H1 (cell line): ENCODE data around the gene ZNF618. TPM values are rescaled to one million over a fixed set of nuclear protein-coding genes. Genes with fewer than 3 reads are reported as not detected.
A peak's percentile ranks its signal among the peaks of the same experiment; 100 is the strongest.

Source experiments
- CTCF ChIA-PET: fragments of 300-600 bp; sonication (Branson Sonifier 250); formaldehyde crosslinking; loops from one replicate; lab custom pipeline; 2021; ENCODE audit not compliant: partially characterized antibody; lab: Charles Lee
- POLR2A ChIA-PET: fragments of 300-600 bp; sonication (Branson Sonifier 250); formaldehyde crosslinking; loops from one replicate; lab custom pipeline; 2021; ENCODE audit warnings: inconsistent platforms; ENCODE audit not compliant: partially characterized antibody; lab: Charles Lee
- DNase-seq, 2 experiments: peaks; one replicate each; pipeline versions ENCODE4 v3.0.0 to v3.0.0-alpha.2; 2010 to 2022; ENCODE audit warnings: low spot score in 2 of 2, low read depth in 1 of 2, mixed read lengths in 1 of 2
- FAIRE-seq: peaks from 2 replicates; lab custom pipeline; 2011; peaks lifted over from hg19 to GRCh38; lab: Jason Lieb, UNC
- H2AFZ ChIP-seq: 2 replicates; pipeline ENCODE4 v1.8.1; 2012; ENCODE audit warnings: low read length, inconsistent platforms
- H2AK5ac ChIP-seq: 2 replicates; pipeline ENCODE4 v1.6.1; 2013; ENCODE audit warnings: low read depth, low read length
- H2BK120ac ChIP-seq: replicated peaks from 2 replicates; pipeline ENCODE3; 2013; ENCODE audit warnings: low read depth, low read length, inconsistent platforms
- H2BK12ac ChIP-seq: 2 replicates; pipeline ENCODE4 v1.6.1; 2013; ENCODE audit warnings: low read depth, low read length
- H2BK15ac ChIP-seq: 2 replicates; pipeline ENCODE4 v1.6.1; 2013; ENCODE audit warnings: low read length
- H2BK20ac ChIP-seq: 2 replicates; pipeline ENCODE4 v1.6.1; 2013; ENCODE audit warnings: low read length
- H2BK5ac ChIP-seq: 2 replicates; pipeline ENCODE4 v1.6.1; 2013; ENCODE audit warnings: low read depth, low read length
- H3K14ac ChIP-seq: 2 replicates; pipeline ENCODE4 v1.6.1; 2013; ENCODE audit warnings: inconsistent platforms; ENCODE audit not compliant: insufficient read length
- H3K18ac ChIP-seq: 2 replicates; pipeline ENCODE4 v1.6.1; 2013; ENCODE audit warnings: low read length; ENCODE audit errors: extremely low read depth
- H3K23ac ChIP-seq: 2 replicates; pipeline ENCODE4 v1.6.1; 2013; ENCODE audit warnings: inconsistent platforms; ENCODE audit not compliant: insufficient read length
- H3K23me2 ChIP-seq: 2 replicates; pipeline ENCODE4 v1.6.1; 2013; ENCODE audit warnings: low read depth, low read length
- H3K27ac ChIP-seq: 2 replicates; pipeline ENCODE4 v1.6.1; 2011; ENCODE audit warnings: low read depth, low read length, inconsistent platforms
- H3K27me3 ChIP-seq, 4 experiments: replicated peaks in 1 of 4; 1 replicate in 1 of 4; 2 replicates in 3 of 4; pipeline versions ENCODE4 v1.6.1 to v1.8.1; 2011 to 2013; ENCODE audit warnings: low read length in 3 of 4, mild to moderate bottlenecking in 3 of 4, inconsistent platforms in 2 of 4, mixed read lengths in 2 of 4, moderate library complexity in 1 of 4; ENCODE audit not compliant: control insufficient read depth in 3 of 4, insufficient read depth in 3 of 4; ENCODE audit errors: extremely low read depth in 1 of 4
- H3K36me3 ChIP-seq, 4 experiments: 2 replicates each; pipeline versions ENCODE4 v1.6.1 to v1.8.1; 2011 to 2013; ENCODE audit warnings: mild to moderate bottlenecking in 4 of 4, low read length in 3 of 4, moderate library complexity in 2 of 4, control low read depth in 1 of 4, inconsistent platforms in 1 of 4; ENCODE audit not compliant: insufficient read depth in 4 of 4, control insufficient read depth in 2 of 4
- H3K4ac ChIP-seq: replicated peaks from 2 replicates; pipeline ENCODE3; 2013; ENCODE audit warnings: low read length, low read depth, mixed read lengths, inconsistent platforms; ENCODE audit not compliant: insufficient read length
- H3K4me1 ChIP-seq, 4 experiments: replicated peaks in 1 of 4; 1 replicate in 1 of 4; 2 replicates in 3 of 4; pipeline versions ENCODE4 v1.6.1 to v1.8.1; 2011 to 2013; ENCODE audit warnings: low read length in 3 of 4, inconsistent platforms in 2 of 4, mixed read lengths in 1 of 4; ENCODE audit not compliant: insufficient read depth in 4 of 4, control insufficient read depth in 3 of 4
- H3K4me2 ChIP-seq, 2 experiments: 2 replicates each; pipeline versions ENCODE4 v1.6.1 to v1.8.1; 2011 to 2013; ENCODE audit warnings: low read depth in 2 of 2, low read length in 2 of 2, control low read depth in 1 of 2, inconsistent platforms in 1 of 2, mild to moderate bottlenecking in 1 of 2; ENCODE audit not compliant: insufficient read depth in 1 of 2
- H3K4me3 ChIP-seq, 4 experiments: fragments of 200-600, 300-600 bp in 1 of 4; sonication (generic), shearing (Covaris generic), sonication (Bioruptor Twin) in 1 of 4; 2 replicates each; pipeline versions ENCODE4 v1.5.1 to v1.8.1; 2011 to 2016; ENCODE audit warnings: low read length in 4 of 4, low read depth in 3 of 4, control low read depth in 2 of 4, inconsistent platforms in 2 of 4, mild to moderate bottlenecking in 2 of 4, mixed read lengths in 1 of 4, moderate library complexity in 1 of 4; ENCODE audit not compliant: insufficient read depth in 2 of 4; ENCODE audit errors: extremely low read depth in 1 of 4
- H3K56ac ChIP-seq: replicated peaks from 2 replicates; pipeline ENCODE3; 2013; ENCODE audit warnings: low read depth, mild to moderate bottlenecking, mixed read lengths, low read length, inconsistent platforms; ENCODE audit not compliant: insufficient read length
- H3K79me1 ChIP-seq: 2 replicates; pipeline ENCODE4 v1.6.1; 2013; ENCODE audit warnings: low read depth, low read length, control low read depth
- H3K79me2 ChIP-seq, 2 experiments: 2 replicates each; pipeline versions ENCODE4 v1.6.1 to v1.8.1; 2012 to 2013; ENCODE audit warnings: low read length in 2 of 2, mild to moderate bottlenecking in 2 of 2, inconsistent platforms in 1 of 2; ENCODE audit not compliant: insufficient read depth in 2 of 2, control insufficient read depth in 1 of 2
- H3K9ac ChIP-seq, 4 experiments: replicated peaks in 1 of 4; 1 replicate in 1 of 4; 2 replicates in 3 of 4; pipeline versions ENCODE4 v1.6.1 to v1.8.1; 2011 to 2013; ENCODE audit warnings: low read depth in 3 of 4, low read length in 3 of 4, control low read depth in 2 of 4, mild to moderate bottlenecking in 2 of 4, moderate library complexity in 2 of 4, inconsistent platforms in 1 of 4; ENCODE audit errors: extremely low read depth in 1 of 4
- H3K9me3 ChIP-seq, 2 experiments: 2 replicates each; pipeline versions ENCODE4 v1.6.1 to v1.8.1; 2012 to 2013; ENCODE audit warnings: mild to moderate bottlenecking in 2 of 2, moderate library complexity in 2 of 2, control low read depth in 1 of 2, inconsistent platforms in 1 of 2, low read depth in 1 of 2, low read length in 1 of 2, mixed read lengths in 1 of 2; ENCODE audit not compliant: insufficient read depth in 2 of 2
- H4K20me1 ChIP-seq, 2 experiments: replicated peaks in 1 of 2; 2 replicates each; pipeline versions ENCODE3 to v1.8.1; 2011 to 2013; ENCODE audit warnings: inconsistent platforms in 2 of 2, low read length in 2 of 2, mild to moderate bottlenecking in 1 of 2; ENCODE audit not compliant: insufficient read depth in 2 of 2, control insufficient read depth in 1 of 2
- H4K5ac ChIP-seq: 2 replicates; pipeline ENCODE4 v1.6.1; 2013; ENCODE audit warnings: low read length, low read depth, mixed read lengths, inconsistent platforms; ENCODE audit not compliant: insufficient read length
- H4K8ac ChIP-seq: 2 replicates; pipeline ENCODE4 v1.8.0; 2013; ENCODE audit warnings: mild to moderate bottlenecking, moderate library complexity, low read length, inconsistent platforms; ENCODE audit not compliant: insufficient read depth; ENCODE audit errors: extremely low read depth
- H4K91ac ChIP-seq: replicated peaks from 2 replicates; pipeline ENCODE3; 2013; ENCODE audit warnings: low read length, mixed read lengths, inconsistent platforms; ENCODE audit not compliant: insufficient read length
- E2F6 ChIP-seq: IDR thresholded peaks from 2 replicates; pipeline ENCODE4 v1.6.1; 2012; ENCODE audit warnings: inconsistent platforms
- EZH2 ChIP-seq: fragments of 200-600 bp; sonication (generic); IDR thresholded peaks from 2 replicates; pipeline ENCODE4 v1.7.1; 2012; ENCODE audit warnings: low read depth, mild to moderate bottlenecking, moderate library complexity, low read length, inconsistent platforms; ENCODE audit not compliant: severe bottlenecking
- RAD21 ChIP-seq, 2 experiments: IDR thresholded peaks in 1 of 2; conservative IDR thresholded peaks in 1 of 2; 2 replicates each; pipeline ENCODE4 v1.6.1; 2011; ENCODE audit warnings: low read depth in 2 of 2, low read length in 2 of 2, improper control_type of control experiment in 1 of 2, inconsistent platforms in 1 of 2, mild to moderate bottlenecking in 1 of 2, moderate library complexity in 1 of 2
- SP1 ChIP-seq: IDR thresholded peaks from 2 replicates; pipeline ENCODE4 v1.6.1; 2011; ENCODE audit warnings: low read depth, low read length
- WGBS, 2 experiments: shearing (Covaris generic) in 1 of 2; methylation state at CpG; one replicate each; pipeline versions ENCODE4 v1.1.6 to v1.1.7; 2013 to 2015; ENCODE audit warnings: low lambda C conversion rate in 2 of 2, mixed read lengths in 2 of 2, inconsistent platforms in 1 of 2, low coverage in 1 of 2, missing lambda C conversion rate in 1 of 2; ENCODE audit not compliant: insufficient replicate concordance in 2 of 2, insufficient coverage in 1 of 2, insufficient read length in 1 of 2; ENCODE audit errors: extremely low coverage in 1 of 2, missing lambda C conversion rate in 1 of 2; 5-methylcytosine and 5-hydroxymethylcytosine counted together
- polyA plus RNA-seq, 7 experiments: library from polyadenylated mRNA; depleted of rRNA in 3 of 7; stranded (reverse) in 5 of 7; unstranded in 2 of 7; fragments of >200 nt in 5 of 7; fragments of 200-250 nt in 2 of 7; gene quantifications; 1 replicate in 5 of 7; 2 replicates in 1 of 7; 4 replicates in 1 of 7; pipeline versions ENCODE4 v1.2.1 to v1.2.3, GENCODE V29; 2011 to 2013; ENCODE audit warnings: missing spikeins in 2 of 7, mixed read lengths in 2 of 7
- total RNA-seq: library from RNA; stranded (reverse); fragmentation: NEBNext Ultra II Directional; extraction: Animal tissue kit (Norgen Biotek cat#: 25700); gene quantifications from 2 replicates; pipeline ENCODE4 v1.2.1, GENCODE V29; 2021
- TF ChIP-seq, protein P1 (sequence below), 3 experiments: IDR thresholded peaks; 1 replicate in 2 of 3; 2 replicates in 1 of 3; pipeline versions ENCODE4 v1.5.1 to v1.6.1; 2011; ENCODE audit warnings: low read length in 3 of 3, mild to moderate bottlenecking in 3 of 3, inconsistent platforms in 2 of 3, low read depth in 1 of 3, moderate library complexity in 1 of 3; ENCODE audit not compliant: insufficient read depth in 1 of 3; ENCODE audit errors: control extremely low read depth in 1 of 3

Gene ZNF618
- total and polyA plus RNA-seq, 2 of the 8 experiments (the other 6 are each of a cell fraction or from before 2014, with no cell fraction given): 9.6 to 28.5 TPM

DNA sequence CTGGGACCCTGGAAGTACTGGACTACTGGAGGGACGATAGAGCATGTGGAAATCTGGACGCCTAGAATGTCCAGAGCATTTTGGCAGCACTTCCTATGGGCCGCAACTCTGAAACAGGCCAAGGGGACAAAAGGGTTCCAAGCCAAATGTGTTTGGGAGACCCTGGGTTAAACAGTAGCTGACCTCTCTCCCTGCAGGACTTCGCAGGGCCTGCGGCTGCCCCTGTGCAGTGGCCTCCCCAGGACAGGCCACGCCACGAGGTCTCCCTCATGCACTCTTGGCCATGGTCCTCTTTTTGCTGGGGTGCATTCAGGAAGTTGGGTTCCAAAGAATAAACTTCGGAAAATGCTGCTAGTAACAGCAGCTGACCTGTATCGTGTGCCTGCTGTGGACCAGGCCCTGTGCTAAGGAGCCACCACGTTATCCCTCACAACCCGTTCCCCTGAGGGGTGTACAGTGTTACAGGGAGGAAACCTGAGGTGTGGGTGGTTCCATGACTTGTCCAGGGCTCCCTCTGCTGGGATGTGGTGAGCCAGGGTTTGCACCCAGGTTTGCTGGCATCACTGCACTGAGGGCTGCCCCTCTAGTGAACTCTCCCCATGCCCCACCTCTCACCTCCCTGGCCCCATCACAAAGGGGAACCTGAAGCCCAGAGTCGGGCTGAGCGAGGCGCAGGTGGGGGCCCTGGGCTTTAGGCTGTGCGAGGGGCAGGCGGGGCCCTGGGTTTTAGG lies 122.6 kb downstream of the ZNF618 start:
- 89% methylated on average over 15 of the region's 16 CpGs; no CpG with 5 or more reads in 1 of the 2 experiments for WGBS, 2 experiments
- Histone ChIP-seq H4K91ac (no peak overlapping the region), H3K23ac (no peak overlapping the region), H4K5ac (no peak overlapping the region), H3K79me2 (no peaks in the 10 kb centered on the region), H4K20me1 (peaks cover 2 to 8% of the 10 kb centered on the region in 2 experiments), H3K27ac (no peak overlapping the region), H3K36me3 (no peaks in the 10 kb centered on the region; a peak in 3 of 8 replicates), H2BK120ac (no peak overlapping the region), H3K4me3 (no peak overlapping the region), H3K9ac (no peak overlapping the region), H4K8ac (no peak overlapping the region), H3K4me1 (no peaks in the 10 kb centered on the region), H2BK20ac (no peak overlapping the region), H2BK5ac (no peak overlapping the region; the same call in 1 of the 2 replicates), H2AK5ac (no peak overlapping the region), H3K79me1 (no peaks in the 10 kb centered on the region), H3K18ac (no peak overlapping the region), H3K4me2 (no peak overlapping the region), H2BK12ac (no peak overlapping the region), H3K56ac (no peak overlapping the region), H2BK15ac (no peak overlapping the region), H2AFZ (no peak overlapping the region), H3K14ac (no peak overlapping the region), H3K27me3 (no peaks in the 10 kb centered on the region), H3K9me3 (no peaks in the 10 kb centered on the region), H3K4ac (no peak overlapping the region), H3K23me2 (no peaks in the 10 kb centered on the region)
- TF ChIP-seq EZH2 (no peak), RAD21 (IDR thresholded peaks at IDR 0.05 in 1 of 2, conservative IDR thresholded peaks at IDR 0.05 in 1 of 2; ENCODE audit: low read depth in 2 of 2, low read length in 2 of 2) (peak; percentile 53 to 60), E2F6 (no peak), SP1 (no peak)
- TF ChIP-seq, protein P1, sequence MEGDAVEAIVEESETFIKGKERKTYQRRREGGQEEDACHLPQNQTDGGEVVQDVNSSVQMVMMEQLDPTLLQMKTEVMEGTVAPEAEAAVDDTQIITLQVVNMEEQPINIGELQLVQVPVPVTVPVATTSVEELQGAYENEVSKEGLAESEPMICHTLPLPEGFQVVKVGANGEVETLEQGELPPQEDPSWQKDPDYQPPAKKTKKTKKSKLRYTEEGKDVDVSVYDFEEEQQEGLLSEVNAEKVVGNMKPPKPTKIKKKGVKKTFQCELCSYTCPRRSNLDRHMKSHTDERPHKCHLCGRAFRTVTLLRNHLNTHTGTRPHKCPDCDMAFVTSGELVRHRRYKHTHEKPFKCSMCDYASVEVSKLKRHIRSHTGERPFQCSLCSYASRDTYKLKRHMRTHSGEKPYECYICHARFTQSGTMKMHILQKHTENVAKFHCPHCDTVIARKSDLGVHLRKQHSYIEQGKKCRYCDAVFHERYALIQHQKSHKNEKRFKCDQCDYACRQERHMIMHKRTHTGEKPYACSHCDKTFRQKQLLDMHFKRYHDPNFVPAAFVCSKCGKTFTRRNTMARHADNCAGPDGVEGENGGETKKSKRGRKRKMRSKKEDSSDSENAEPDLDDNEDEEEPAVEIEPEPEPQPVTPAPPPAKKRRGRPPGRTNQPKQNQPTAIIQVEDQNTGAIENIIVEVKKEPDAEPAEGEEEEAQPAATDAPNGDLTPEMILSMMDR (IDR thresholded peaks at IDR 0.05; ENCODE audit: control extremely low read depth in 1 of 3, insufficient read depth in 1 of 3, low read depth in 1 of 3, low read length in 3 of 3): peak; percentile 32 to 53 (median 50); a peak in 3 of 4 replicates
- POLR2A ChIA-PET: no interaction called here
- CTCF ChIA-PET: interaction anchor here (0.7 to 3.4 kb wide), 11 partner anchors 9 to 261 kb away, joined by 3 to 15 read pairs (median 4); no protein-coding TSS in a partner anchor
- DNase-seq: peak in 1 of 2 experiments; percentile 53
- FAIRE-seq: no peak
